ENCODE data around the gene SCD5. TPM values are rescaled to one million over a fixed set of nuclear protein-coding genes. Genes with fewer than 3 reads are reported as not detected.

Gene SCD5
- total and polyA plus RNA-seq, 2 of the 13 experiments (the other 11 are each of a cell fraction or from before 2014, with no cell fraction given): not detected

DNA sequence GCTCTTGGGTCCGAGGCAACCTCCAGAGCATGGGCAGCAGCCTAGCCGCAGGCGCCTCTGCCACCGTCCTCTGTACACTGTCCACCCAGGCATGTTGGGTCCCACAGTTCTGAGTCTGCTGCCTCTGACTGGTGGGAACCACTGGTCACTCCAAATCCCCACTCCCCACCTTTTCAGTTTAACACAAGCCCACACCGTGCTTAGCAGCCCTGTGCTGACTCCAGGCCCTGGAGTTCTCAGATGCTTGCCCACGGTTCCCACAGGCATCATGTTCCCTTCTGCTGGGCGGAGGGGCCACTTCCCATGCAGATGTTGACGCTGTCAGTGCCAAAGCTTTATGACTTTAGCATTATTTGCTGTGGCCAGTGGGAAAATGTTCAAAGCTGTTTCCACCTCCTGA lies 104.5 kb downstream of the SCD5 start:
- Histone ChIP-seq H3K4me3 (replicated peaks in 1 of 3; ENCODE audit: insufficient read depth in 1 of 3, low read depth in 2 of 3, low read length in 3 of 3) (no peak overlapping the region), H3K4me1 (ENCODE audit: insufficient read depth, low read length) (no peaks in the 10 kb centered on the region), H3K27me3 (ENCODE audit: control insufficient read depth in 1 of 2, insufficient read depth in 2 of 2, low read length in 2 of 2) (0 out of 5 replicates have a peak, but pooled peaks cover 0 to 2% of the 10 kb centered on the region in 2 experiments), H2AFZ (ENCODE audit: low read length) (no peak overlapping the region), H4K20me1 (ENCODE audit: insufficient read depth, low read length) (no peaks in the 10 kb centered on the region), H3K9ac (ENCODE audit: insufficient read depth, low read depth, low read length) (no peak overlapping the region), H3K36me3 (replicated peaks in 1 of 2; ENCODE audit: control insufficient read depth in 1 of 2, insufficient read depth in 2 of 2, low read length in 2 of 2) (no peaks in the 10 kb centered on the region), H3K4me2 (ENCODE audit: low read depth, low read length) (no peak overlapping the region), H3K79me2 (ENCODE audit: insufficient read depth, low read length) (no peaks in the 10 kb centered on the region), H3K27ac (ENCODE audit: extremely low read length, insufficient read depth, low read length) (no peak overlapping the region), H3K9me3 (ENCODE audit: low read length) (no peaks in the 10 kb centered on the region)
- FAIRE-seq (no peak), DNase-seq (ENCODE audit: low spot score) (no peak), ATAC-seq (no peak)
- 52% methylated on average over 5 of the region's 8 CpGs for WGBS (ENCODE audit: low lambda C conversion rate)
- POLR2A ChIA-PET: no interaction called here
- intact Hi-C loops (cut with micrococcal nuclease; ENCODE audit: unreplicated experiment): no loop called here
- in situ Hi-C loops (cut with HindIII; ENCODE audit: extremely low pct_ligation_motif_present, low pct_unique_long_range_greater_than_20kb): no loop called here
- no TSS peak for BruUV-seq (replicated peaks)
- CTCF ChIA-PET (ENCODE audit: low intra/inter-chr PET ratio, low total read pairs): no interaction called here
- TF ChIP-seq PHF20 (CRISPR knock-in tag; IDR thresholded peaks at IDR 0.05) (no peak), ZNF788 (CRISPR knock-in tag; IDR thresholded peaks at IDR 0.05; ENCODE audit: borderline replicate concordance) (no peak), JUNB (CRISPR knock-in tag; IDR thresholded peaks at IDR 0.05; ENCODE audit: borderline replicate concordance) (no peak), KMT2B (CRISPR knock-in tag; IDR thresholded peaks at IDR 0.05) (no peak), ATF7 (IDR thresholded peaks at IDR 0.05) (no peak), ATF7 (CRISPR knock-in tag; IDR thresholded peaks at IDR 0.05) (no peak), TAF15 (IDR thresholded peaks at IDR 0.05; ENCODE audit: low read depth, low read length, poor library complexity, severe bottlenecking) (no peak), POLR2A (IDR thresholded peaks at IDR 0.05; ENCODE audit: insufficient read depth in 1 of 2, low read depth in 2 of 2, low read length in 2 of 2) (no peak), NCOA2 (CRISPR knock-in tag; IDR thresholded peaks at IDR 0.05) (no peak), LCORL (IDR thresholded peaks at IDR 0.05) (no peak), LCORL (CRISPR knock-in tag; IDR thresholded peaks at IDR 0.05) (no peak), RELA (CRISPR knock-in tag; IDR thresholded peaks at IDR 0.05) (no peak), GATAD1 (CRISPR knock-in tag; IDR thresholded peaks at IDR 0.05) (no peak), ZNF367 (CRISPR knock-in tag; IDR thresholded peaks at IDR 0.05; ENCODE audit: borderline replicate concordance) (no peak), ZBTB10 (CRISPR knock-in tag; IDR thresholded peaks at IDR 0.05; ENCODE audit: borderline replicate concordance) (no peak), MIXL1 (CRISPR knock-in tag; IDR thresholded peaks at IDR 0.05) (no peak), PHF21A (CRISPR knock-in tag; IDR thresholded peaks at IDR 0.05) (no peak), ZBTB3 (CRISPR knock-in tag; IDR thresholded peaks at IDR 0.05; ENCODE audit: borderline replicate concordance, low read depth) (no peak), ZNF333 (CRISPR knock-in tag; IDR thresholded peaks at IDR 0.05; ENCODE audit: borderline replicate concordance) (no peak), SMAD3 (CRISPR knock-in tag; IDR thresholded peaks at IDR 0.05) (no peak)
- TF ChIP-seq, protein P1, sequence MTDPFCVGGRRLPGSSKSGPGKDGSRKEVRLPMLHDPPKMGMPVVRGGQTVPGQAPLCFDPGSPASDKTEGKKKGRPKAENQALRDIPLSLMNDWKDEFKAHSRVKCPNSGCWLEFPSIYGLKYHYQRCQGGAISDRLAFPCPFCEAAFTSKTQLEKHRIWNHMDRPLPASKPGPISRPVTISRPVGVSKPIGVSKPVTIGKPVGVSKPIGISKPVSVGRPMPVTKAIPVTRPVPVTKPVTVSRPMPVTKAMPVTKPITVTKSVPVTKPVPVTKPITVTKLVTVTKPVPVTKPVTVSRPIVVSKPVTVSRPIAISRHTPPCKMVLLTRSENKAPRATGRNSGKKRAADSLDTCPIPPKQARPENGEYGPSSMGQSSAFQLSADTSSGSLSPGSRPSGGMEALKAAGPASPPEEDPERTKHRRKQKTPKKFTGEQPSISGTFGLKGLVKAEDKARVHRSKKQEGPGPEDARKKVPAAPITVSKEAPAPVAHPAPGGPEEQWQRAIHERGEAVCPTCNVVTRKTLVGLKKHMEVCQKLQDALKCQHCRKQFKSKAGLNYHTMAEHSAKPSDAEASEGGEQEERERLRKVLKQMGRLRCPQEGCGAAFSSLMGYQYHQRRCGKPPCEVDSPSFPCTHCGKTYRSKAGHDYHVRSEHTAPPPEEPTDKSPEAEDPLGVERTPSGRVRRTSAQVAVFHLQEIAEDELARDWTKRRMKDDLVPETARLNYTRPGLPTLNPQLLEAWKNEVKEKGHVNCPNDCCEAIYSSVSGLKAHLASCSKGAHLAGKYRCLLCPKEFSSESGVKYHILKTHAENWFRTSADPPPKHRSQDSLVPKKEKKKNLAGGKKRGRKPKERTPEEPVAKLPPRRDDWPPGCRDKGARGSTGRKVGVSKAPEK (CRISPR knock-in tag; IDR thresholded peaks at IDR 0.05; ENCODE audit: borderline replicate concordance): no peak
